Activated naive CD4-positive, alpha-beta T cell (primary cell): ENCODE results near the gene LMNTD2.
A peak's percentile ranks its signal among the peaks of the same experiment; 100 is the strongest.

Experiments used
- DNase-seq, 4 experiments: peaks; one replicate each; lab custom pipeline; 2025; lab: John Stamatoyannopoulos, UW

The LMNTD2 gene

DNA sequence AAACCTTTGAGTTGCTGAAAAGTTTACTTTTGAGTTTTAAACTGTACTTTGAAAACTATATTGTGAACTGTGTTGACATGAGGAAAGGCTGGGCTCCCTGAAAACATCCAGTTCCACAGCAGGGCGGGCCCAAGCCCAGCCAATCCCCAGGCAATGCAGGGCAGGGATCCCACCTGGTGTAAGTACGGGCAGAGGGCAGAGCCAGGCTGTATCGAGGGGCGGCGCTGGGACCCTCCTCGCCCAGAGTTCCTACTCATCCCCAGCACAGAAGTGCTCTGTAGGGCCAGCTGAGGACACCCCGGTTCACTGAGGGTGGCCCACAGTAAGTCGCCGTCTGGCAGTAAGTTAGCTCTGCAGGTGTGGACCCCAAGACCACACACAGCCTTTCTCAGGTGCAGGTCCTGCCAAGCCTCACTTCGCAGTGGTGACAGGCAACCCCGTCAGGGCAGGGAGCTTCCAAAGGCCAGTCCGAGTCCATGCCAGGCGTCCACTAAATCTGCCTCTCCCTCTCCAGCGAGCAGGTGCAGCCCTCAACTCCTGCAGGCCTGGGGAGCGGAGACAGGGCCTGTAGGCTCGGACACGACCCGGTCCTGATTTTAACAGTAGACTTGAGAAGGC is 6.6 kb upstream of the LMNTD2 start:
- no peak for DNase-seq

DNA sequence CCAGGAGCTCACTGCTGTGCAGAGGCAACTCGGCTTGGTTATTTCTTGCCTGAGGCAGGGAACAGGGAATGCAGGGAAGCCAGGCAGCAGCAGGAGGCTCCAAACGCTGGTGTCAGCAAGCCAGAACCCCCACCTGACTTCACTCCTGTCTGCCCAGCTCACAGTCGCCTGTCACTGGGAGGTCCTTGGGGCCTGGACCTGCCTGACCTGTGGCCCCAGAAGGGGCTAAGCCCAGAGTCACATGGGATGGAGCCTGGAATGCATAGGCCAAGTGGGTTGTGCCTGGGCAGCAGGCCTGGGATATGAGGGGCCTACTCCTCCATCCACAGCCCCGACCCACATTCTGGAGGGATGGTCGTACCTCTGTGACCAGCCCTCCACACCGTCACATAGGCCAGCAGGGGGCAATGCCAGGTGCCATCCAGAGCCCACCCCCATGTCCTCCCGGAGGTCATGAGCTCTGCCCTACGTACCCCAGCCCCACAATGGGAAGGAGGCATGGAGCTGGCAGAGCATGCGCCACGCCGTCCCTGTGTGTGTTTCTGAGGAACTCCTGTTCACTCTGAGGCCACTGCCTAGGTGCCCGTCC is 5.5 kb upstream of the LMNTD2 start:
- no peak for DNase-seq

- DNase-seq: no peak
Observed at GRCh38 chr11:563812-564578, 3.5 kb upstream of the LMNTD2 start.

- DNase-seq: no peak
Observed at GRCh38 chr11:563066-563811, 2.7 kb upstream of the LMNTD2 start.

- DNase-seq: no peak
Observed at GRCh38 chr11:562046-562645, 1.6 kb upstream of the LMNTD2 start.

DNA sequence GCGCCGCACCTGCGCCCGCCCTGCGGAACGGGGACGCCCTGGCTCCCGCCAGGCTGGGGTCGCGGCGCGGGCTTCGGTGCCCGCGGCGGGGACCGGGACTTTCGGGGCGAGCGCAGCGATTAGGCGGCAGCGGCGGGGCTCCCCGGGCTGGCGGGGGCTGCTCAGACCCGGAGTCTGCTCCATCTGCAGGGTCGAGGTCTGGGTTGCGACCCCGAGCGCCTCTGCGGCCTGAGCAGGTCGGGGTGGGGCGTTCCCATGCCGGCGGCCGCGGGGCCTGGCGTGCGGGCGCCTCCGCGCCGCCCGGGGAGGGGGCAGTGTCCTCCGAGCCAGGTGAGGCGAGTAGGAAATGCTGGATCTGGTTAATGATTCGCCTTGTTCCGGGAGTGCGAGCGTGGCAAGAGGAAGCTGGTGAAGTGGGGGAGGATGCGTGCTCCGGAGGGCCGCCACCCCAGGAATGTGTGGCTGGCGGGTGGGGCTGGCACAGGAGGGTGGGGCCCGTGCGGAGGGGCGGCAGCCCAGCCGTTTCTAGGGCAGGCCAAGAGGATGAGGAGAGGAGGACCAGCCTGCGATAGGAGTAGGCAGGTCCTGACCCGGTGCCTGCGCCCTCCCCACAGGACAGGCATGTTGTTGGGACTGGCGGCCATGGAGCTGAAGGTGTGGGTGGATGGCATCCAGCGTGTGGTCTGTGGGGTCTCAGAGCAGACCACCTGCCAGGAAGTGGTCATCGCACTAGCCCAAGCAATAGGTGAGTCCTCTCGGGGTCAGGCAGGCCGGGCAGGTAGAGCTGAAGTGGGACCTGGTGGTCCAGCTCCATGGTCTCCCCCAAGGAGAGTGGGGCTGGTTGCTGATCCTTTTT is 838 bp upstream of the LMNTD2 start:
- peak in 1 of 4 experiments; percentile 20 for DNase-seq

DNA sequence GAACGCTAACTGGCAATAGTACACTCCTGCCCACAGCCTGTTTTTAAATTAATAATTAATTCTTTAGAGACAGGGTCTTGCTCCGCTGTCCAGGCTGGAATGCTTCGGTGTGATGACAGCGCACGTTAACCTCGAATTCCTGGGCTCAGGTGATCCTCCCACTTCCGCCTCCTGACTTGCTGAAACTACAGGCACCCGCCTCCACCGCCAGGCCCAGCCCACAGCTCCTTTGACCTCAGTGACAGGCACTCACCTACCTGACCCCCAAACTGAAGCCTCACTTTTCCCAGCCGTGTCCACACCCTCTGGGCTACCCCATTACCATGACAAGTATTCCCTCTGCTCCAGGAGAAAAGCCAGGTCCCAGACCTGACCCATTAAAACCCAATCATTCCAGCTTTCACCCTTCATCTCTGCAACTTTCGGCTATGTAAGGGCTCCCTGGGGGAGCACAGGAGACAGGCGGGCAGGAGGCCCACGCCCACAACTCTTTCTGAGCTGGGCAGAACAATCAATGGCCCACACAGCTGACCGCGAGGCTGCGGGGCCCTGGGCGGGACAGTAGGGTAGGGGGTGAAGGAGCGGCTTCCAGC is 730 bp downstream of the LMNTD2 start:
- no peak for DNase-seq

GRCh38 chr11:559020-559620 is 1.4 kb downstream of the LMNTD2 start:
- no peak for DNase-seq

DNA sequence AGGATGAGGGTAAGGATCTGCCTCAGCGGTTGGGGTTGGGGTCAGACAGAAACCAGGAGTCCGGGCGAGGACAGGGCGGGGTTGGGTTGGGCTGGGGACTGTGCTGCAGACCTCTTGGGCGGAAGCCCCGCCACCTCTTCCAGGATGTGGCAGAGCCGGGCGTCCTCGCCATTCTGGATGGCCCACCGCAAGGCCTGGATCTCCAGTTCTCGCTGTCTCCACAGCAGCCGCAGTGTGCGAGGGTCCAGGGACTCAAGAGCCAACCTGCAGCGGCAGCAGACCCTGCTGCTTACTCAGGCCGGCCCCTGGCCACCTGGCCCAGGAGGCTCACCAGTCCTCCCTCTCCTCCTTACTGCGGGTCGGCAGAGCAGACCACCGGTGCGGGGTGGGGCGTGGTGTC is 2.0 kb downstream of the LMNTD2 start:
- DNase-seq: no peak

- no peak for DNase-seq
Observed at GRCh38 chr11:557328-558132, 3.0 kb downstream of the LMNTD2 start.

DNA sequence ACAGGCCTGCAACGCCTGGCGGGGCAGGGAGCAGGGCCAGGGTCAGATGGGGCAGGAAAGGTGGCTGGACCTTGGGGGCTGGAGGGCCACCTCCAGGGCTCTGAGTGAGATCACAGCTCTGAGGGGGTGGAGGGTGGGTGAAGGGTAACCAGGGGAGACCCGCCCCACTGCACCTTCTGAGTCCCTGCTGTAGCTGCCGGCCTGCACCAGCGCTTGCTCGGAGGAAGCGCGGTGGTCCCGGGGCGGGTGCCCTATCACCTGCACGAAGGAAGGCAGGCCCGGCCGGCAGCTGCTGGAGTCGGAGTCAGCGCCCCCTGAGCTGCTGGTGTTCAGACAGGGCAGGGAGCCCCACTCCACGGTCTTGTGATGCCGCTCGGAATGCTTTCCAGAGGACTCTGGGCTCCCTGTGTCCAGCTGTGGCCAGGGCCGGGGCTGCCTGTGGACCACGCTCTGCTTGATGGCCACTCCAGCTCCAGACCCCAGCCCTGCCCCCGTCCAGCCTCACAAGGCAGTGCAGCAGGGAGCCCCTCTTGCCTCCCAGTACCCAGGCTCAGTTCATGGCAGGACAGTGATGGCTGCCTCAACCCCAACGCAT is 3.8 kb downstream of the LMNTD2 start:
- DNase-seq: no peak

GRCh38 chr11:555780-556661 is 4.5 kb downstream of the LMNTD2 start:
- DNase-seq: peak in 1 of 4 experiments; percentile 26

GRCh38 chr11:555227-555779 is 5.2 kb downstream of the LMNTD2 start:
- no peak for DNase-seq

DNA sequence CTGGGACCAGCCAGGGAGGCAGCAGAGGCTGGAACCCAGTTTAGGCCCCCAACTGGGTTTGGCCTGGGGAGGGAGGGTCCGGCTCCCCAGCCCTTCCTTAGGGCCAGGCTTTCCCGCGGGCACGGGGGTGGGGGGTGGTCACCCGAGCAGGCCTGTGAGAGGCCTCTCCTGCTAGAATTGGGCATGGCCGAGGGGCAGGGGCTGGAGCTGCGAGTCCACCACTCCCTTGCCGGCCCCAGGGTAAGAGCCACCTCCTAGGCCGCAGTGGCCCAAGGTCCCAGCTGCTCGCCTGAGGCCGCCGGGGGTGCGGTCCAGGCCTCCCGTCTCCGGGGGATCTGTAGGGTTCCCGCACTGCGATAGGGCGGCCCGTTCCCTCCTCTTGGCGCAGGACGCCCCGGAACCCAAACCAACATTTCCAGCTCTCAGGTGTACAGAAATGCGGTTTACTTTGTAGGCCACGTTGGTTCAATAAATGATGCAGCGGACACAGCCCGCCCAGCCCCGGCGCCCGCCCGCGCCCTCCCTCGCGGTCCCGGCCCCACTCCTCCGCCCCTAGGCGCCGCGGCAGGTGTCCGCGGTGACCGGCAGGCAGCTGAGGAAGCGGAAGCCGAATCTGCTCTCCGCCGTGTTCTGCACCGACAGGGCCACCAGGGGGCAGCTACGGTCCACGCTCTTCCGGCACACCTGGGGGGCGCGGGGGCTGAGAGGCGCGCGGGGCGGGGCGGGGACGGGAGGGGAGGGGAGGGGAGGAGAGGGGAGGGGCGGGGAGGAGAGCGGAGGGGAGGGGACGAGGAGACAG is 5.9 kb downstream of the LMNTD2 start:
- DNase-seq: peak in 3 of 4 experiments; percentile 43 to 77 (median 60)

GRCh38 chr11:553988-554340 is 6.6 kb downstream of the LMNTD2 start:
- no peak for DNase-seq

DNA sequence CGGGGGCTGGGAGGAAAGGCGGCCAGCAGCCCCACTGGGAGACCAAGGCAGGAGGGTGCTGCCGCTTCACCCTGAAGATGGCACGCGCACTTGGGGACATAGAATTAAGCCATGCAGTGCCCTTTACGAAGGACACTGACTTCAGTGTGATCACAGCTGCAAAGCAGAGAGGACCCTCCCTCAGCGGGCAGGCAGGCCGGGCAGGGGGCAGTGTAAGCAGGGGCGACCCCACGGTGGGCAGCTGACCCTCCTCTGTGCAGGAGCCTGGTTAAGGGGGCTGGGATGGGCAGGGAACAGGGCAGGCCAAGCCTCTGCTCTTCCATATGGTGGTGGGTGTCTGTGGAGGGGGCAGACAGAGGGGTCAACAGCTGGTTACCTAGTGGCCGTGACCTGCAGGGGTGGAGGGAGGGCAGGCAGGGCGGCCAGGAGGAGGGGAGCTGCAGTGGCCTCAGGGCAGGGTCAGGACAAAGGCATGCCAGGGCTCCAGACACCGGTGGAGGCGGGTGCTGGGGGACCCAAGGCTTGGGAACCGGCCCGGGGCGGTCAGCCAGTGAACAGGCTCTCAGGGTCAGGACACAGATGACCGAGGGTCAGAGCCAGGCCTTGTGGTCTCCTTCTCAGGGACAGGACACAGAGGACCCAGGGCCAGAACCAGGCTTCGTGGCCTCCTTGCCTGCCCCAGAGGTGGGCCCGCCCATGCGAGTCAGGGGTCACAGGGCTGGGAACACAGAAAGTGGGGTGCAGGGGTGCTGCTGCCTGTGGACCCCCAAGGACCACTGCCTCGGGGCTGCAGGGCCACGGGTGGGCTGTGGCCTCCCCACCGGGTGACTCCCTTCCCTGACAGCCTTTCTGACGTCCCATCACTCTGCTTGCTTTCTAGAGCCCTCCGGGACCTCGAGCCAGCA is 7.2 kb downstream of the LMNTD2 start:
- DNase-seq: no peak
